Esophagus mucosa (tissue), 1 donor: Measurements from ENCODE around the gene CIAO3. TPM values are rescaled to one million over a fixed set of nuclear protein-coding genes. Genes with fewer than 3 reads are reported as not detected.
"Not testable (repeated sequence)": the region's sequence is repeated elsewhere in the genome, so short reads cannot be mapped to it uniquely, and the experiment has no call there.

Source experiments
- ATAC-seq: fragments of 200-7000 bp; cut with Tn5 transposase; one replicate; pipeline ENCODE4 v1.9.1; 2020
- total RNA-seq: library from RNA; stranded (reverse); gene quantifications from one replicate; pipeline ENCODE4 v1.2.4, GENCODE V29; 2023
- donor health status: DM: yes; HTN: yes; CAD: no.

Gene CIAO3
- total RNA-seq = 18.1 TPM

DNA sequence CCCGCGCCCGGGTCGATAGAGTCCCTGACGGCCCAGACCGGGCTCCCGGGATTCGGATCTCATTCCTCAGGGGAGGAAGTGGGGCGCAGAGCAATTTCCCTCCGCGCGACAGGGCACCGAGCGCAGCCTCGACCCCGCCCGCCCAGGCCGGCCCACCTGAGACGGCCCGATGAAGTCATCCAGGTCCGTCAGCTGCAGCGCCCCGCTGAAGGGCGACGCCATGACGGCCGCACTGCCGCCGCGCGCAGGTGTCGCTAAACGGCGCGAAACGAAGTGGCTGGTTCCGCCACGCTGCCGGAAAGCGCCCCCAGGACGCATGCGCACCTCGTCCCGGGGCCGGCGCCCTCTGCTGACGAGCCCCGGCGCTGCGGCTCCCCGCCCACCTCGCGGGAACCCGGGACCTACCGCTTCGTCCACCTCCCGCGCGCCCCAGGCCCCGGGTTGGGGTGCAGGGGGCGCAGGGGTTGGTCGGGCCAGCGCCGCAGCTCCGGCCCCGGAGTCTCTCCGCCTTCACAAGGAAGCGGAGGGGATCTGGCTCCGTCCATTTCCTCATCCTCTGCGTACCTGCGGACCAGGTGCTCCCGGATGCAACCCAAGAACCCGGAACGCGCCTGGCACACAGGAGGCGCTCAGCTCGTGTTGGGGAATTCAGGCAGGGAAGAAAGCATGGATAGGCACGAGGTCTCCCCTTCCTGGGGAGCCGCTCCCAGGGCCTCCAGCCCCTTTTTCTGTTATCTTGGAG is at the start of gene CIAO3:
TSS of gene CIAO3 (minus strand) at position 234 of the 742 bp plus-strand sequence. CDS start at position 222, 12 bp downstream.
- peak; percentile 88 for ATAC-seq

DNA sequence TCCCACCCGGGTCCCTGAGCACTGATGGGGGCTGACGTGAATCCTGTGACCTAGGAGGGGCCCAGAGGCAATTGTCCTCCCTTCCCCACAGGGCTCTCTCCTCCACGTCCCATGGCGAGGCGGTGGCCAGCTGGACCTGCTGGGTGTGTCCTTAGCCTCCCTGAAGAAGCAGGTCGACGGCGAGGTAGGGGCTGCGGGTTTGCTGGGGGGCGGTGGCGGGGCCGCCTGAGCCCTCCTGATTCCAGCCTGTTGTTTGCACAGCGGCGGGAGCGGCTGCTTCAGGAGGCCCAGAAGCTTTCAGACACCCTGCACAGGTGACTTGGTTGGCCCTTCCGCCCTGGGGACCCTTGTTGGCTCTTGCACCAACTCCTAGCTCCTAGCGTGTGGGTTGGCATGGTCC is 49.3 kb upstream of the CIAO3 start:
- ATAC-seq = no peak

DNA sequence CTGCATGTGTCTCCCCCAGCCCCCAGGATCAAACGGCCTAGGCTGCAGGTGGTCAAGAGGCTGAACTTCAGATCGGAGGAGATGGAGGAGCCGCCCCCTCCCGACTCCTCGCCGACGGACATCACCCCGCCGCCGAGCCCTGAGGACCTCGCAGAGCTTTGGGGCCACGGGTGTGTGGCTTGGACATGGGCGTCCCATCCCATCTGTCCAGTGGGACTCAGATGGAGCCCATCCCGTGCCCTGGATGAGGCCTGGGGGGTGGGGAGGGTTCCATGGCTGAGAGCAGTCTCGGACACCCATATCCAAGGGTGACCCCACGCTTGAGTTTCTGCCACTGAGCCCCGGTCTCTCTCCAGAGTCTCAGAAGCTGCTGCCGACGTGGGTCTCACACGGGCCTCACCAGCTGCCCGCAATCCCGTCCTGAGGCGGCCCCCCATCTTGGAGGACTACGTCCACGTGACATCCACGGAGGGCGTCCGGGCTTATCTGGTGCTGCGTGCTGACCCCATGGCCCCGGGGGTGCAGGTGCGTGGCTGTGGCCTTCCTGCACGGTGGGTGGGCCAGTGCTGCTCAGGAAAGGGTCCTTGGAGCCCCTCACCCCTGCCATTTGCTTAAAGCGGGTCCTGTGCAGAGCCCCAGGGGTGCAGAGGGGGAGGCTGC is 48.5 kb upstream of the CIAO3 start:
- no peak for ATAC-seq

DNA sequence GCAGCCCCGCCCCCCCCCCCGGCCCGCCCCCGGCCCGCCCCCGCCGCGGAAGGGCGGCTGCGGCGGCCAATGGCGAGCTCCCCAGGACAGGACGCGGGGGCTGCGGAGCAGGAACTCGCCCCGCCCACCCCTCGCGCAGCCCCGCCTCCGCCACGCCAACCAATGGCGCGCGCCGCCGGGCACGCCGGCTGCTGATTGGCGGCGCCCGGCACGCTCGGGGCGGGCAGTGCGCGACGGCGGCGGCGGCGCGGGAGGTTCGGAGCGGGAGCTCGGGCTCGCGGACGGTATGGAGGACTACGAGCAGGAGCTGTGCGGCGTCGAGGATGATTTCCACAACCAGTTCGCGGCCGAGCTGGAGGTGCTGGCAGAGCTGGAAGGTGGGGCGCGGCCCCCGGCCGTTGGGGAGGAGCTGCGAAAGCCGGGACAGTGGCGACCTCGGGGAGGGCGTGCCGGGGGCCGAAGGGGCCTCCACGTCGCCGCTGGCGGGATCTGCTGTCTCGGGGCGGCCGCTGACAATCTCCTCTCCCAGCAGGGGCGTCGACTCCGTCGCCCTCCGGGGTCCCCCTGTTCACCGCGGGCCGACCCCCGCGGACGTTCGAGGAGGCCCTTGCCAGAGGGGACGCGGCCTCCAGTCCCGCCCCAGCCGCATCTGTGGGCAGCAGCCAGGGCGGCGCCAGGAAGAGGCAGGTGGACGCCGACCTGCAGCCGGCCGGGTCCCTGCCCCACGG is 47.8 kb upstream of the CIAO3 start, which contains the start of gene CHTF18:
TSS of gene CHTF18 (plus strand) at position 222 of the 728 bp plus-strand sequence. CDS start at position 287, 65 bp downstream.
- peak; percentile 87 for ATAC-seq

DNA sequence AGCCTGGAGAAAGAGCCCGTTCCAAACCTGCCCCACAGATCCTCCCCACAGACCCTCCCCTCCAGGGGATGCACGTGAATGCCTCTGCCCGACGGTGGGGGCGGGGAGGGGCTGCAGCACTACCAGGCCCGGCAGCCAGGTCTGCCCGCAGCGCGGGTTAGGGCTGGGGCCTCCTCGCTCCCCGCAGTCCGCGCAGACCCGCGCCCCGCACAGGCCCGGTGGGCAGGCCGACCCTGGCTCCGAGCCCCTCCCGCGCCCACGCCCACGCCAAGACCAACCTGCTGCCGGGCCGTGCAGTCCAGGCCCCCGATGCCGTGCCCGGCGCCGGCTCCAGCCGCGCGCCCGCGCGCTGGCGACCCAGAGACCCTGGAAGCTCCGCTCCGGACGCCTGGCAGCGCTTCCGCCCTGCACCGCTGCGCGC is 47.2 kb upstream of the CIAO3 start, which contains the start of gene RPUSD1:
TSS of gene RPUSD1 (minus strand) at position 404 of the 421 bp plus-strand sequence. CDS start 644 bp downstream, outside the sequence.
- no peak for ATAC-seq

DNA sequence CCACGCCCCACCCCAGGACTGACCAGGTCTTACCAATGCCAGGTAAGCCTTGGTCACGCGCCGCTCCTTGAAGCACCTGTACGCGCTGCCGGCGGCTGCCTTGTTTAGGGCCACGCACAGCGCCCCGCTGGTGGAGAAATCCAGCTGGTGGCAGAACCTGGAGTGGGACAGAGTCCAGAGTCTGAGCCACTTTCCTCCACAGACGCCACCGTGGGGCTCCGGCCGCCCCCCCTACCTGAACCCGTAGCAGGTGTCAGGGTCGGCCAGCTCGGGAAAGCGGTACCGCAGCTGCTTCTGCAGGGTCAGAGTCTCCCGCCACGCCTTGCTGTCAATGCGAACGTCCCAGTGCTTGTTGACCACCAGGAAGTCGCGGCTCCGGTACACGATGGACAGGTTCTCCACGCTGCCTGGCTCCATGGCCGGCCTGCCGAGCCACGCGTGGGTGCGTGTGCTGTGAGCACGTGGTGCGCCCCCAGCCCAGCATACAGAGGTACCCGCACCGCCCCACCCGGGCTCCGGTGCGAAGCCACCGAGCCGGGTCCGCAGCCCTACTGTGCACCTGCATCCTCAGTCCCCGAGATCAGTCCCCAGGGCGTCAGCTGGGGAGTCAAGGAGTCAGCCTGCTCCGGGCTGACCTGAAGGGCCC is 46.6 kb upstream of the CIAO3 start:
- ATAC-seq = no peak

DNA sequence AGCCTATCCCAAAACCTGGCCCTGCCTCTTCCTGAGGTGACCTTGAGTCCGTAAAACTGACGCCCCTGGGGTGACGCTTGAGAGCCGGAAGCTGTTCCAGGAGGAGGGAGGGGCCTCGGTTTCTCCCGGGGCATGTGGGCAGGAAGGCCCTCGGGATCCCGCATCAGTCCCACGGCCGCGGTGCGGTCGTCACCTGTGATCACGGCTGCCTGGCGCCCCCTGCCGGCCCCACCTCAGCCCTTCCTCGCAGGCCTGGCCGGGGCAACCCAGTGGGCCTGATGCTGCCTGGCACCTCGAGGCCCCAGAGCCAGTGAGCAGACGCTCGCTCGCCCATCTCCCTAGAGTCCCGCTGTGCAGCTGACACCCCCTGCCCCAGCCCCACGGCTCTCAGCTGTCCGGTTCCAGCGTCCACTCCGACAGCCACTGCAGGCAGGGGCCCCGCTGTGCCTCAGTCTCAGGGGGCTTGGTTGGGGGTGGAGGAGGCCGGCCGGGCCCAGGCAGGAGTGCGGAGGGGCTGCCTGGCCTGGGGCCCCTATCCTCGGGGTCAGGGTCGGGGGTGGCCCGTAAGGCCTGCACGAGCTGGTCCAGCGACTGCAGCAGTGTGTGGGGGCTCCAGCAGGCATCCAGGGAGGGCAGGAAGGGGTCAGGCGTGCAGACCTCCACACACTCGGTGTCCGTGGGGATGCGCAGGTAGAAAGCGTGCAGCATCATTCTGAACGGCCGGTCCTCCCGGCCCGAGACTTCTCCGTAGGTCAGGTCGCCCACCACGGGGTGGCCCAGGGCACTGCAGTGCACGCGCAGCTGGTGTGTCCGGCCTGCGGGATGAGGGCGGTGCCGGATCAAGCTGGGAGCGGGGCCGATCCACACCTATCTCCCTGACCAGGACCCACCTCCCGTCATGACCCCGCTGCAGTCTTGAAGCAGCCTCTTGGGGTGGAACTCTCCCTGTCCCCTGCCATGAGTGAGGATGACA is 45.1 kb upstream of the CIAO3 start:
- ATAC-seq = no peak

DNA sequence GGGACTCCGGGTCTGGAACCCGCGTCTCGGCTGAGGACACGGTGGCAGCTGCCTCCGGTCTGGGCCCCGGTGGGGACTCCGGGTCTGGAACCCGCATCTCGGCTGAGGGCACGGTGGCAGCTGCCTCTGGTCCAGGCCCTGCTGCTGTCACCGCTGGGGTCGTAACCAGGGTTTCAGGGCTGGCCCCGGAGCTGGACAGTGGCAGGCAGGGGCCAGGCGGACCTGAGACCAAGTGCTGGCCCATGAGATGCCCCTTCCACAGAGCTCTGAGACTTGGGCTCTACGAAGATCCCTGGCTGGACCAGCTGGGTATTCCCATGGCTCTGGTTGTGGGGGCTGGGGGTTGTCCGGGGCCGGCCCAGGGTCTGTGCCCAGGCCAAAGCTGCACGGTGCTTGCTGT is 43.6 kb upstream of the CIAO3 start:
- ATAC-seq = no peak

DNA sequence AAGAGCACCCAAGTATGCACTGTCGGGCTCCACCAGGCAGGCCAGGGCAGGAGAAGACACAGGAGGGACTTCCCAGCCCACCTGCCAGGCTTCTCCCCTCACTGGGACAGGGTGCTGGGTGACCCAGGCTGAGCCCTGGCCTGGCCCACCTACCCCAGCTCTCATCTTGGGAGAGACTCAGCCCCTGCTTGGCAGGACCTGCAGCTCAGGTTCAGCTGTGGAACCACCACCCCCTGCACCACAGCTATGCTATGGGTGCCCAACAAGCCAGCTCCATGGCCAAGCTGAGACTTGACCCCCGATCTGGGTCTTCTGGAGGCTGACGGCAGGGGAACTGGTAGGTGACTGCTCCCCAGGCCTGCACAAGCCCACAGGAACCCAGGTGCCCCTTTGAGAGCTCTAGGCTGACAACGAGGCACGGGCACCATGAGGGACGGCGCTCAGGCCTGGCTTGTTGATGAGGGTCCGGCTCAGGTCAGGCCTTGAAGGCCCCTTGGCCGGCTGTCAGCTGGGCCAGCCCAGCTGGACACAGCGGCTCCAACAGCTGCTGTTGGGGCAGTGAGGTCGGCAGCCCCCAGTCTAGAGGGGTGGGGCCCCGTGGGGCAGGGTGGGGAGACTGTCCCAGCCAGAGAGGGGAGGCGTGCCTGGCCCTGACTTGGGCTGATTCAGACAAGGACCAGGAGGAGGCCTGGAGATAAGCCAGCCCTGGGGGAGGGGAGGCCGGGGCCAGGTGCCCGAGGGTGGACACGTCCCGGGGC is 42.8 kb upstream of the CIAO3 start:
- ATAC-seq = no peak

DNA sequence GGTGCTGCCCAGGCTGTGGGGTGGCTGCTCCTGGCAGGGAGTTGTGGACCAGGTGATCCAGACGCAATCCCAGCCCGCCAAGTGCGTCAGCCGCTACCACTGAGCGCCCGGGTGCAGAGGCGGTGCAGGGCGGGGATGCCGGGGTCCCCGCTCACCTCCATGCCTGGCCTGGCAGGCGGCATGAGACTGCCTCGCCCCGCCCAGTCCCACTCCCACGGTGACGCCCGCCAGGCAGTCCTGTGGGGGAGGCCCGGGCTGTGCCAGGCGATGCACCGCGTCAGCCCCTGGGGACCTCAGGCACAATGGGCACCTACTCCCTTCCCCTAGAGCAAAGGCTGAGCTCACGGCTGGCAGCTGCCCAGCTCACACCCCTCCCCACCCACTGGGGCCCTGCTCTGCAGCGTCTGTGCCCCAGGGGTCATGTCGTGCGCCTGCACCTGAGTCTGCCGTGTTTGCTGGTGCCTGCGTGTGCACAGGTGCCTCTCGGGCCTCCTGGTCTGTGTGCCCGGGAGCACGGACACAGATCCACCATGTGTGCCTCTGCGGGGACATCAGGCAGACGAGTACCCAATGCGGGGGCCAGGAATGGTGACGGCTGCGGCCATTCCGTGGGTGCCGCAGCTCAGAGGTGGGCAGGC is 42.1 kb upstream of the CIAO3 start:
- peak; percentile 57 for ATAC-seq

DNA sequence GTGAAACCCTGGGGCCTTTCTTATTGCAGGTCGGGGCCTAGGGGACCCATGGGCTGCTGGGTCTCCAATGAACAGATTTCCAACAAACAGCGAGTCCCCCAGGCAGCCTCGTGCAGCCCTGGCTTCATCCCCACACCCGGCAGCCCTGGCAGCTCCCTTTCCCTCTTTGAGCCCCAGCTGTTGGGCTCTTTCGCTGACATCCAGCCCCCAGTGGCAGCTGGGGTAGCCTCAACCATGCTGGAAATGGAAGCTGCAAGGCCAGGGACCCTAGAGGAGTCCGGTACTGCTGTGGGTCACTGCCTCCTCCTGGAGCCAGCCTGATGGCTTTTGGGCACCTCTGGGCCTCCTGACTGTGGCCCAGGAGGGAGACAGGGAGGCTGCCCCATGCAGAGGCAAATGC is 41.5 kb upstream of the CIAO3 start:
- no peak for ATAC-seq

DNA sequence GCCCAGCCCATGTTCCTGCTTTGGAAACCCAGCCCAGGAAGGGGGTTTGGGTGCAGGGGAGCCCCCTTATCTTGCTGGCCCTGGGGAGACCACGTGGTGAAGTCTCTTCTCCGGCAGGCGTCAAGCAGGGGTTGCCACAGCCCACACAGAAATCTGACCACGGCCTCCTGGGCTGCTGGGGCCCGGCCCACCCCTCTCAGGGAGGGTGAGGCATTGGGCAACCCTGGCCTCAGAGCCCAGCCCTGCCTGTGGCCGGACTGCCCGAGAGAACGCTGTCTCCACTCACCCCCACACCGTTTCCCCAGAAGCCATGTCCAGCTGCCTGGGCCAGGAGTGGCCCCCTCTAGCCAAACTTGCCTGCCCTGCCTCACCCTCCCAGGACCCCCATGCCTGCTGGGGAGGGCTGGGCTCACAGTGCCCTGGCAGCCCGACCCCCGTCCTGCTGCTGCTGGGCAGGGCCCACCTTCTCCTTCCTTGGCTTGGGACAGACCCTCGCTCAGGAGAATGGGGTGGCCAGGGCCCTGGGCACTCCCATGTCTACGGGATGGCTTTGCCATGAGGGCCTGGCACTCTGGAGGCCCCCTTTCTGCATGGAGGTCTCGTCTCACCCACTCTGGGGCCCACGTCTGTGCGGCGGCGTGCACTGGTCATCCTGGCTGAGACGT is 40.7 kb upstream of the CIAO3 start:
- no peak for ATAC-seq

DNA sequence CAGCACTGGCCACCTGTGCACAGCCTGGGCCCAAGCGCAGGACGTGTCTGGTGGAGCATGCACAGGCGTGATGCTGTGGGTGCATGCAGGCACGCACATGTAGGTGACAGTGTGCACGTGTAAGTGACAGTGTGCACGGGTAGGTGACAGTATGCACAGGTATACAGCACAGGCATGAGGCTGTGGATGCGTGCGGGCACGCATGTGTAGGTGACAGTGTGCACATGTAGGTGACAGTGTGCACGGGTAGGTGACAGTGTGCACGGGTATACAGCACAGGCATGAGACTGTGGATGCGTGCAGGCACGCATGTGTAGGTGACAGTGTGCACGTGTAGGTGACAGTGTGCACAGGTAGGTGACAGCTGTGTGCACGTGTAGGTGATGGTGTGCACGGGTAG is 39.5 kb upstream of the CIAO3 start:
- ATAC-seq = no peak

DNA sequence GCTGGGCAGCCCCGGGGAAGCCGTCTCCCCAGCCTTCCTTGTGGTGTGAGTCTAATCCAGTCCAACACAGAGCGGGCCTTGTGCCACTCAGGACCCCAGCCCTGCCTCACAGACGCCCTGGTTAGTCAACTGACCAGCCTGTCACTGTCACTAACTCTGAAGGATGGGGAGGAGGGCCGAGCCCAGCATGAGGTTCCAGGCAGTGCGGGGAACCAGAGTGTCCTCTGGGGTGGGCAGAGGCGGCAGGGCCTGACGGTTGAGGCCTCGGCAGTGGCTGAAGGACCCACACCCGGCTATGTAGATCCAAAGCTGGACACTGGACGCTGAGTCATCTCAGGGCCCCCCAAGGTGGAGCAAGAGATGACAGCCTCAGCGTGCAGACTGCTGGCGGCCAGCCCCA is 38.8 kb upstream of the CIAO3 start:
- no peak for ATAC-seq

DNA sequence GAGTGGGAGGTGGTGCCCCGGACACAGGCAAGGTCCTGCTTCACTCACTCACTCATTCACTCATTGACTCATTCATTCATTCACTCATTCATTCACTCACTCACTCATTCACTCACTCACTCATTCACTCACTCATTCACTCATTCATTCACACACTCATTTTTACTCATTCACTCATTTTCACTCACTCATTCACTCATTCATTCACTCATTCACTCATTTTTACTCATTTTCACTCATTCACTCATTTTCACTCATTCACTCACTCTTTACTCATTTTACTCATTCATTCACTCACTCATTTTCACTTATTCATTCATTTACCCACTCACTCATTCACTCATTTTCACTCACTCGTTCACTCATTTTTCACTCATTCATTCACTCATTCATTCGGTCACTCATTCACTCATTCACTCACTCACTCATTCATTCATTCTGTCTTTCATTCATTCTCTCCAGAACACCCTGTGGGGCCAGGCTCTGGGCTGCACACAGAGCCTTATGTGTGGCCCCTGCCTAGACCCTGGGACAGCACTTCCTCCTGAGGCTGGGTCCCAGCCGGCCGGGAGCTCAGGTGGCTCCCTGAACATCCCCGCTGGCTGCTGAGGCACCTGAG is 38.2 kb upstream of the CIAO3 start:
- ATAC-seq = no peak

DNA sequence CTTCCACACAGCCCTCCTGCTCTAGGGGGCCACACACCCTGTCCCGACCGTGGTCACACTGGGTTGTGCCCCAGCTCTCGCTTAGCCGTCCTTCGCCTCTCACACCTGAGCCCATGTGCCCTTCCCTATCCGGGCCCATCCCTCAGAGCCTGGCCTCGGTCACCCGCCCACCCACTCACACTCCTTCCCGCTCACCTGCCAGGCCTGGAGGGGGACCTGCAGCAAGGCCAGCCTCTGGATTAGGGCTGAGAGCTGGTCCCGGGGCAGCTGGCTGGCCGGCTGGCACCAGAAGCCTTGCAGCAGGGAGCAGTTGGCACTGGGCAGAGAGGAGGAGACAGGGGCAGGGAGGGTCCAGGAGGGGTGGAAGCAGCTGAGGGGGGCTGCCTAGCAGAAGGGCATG is 37.6 kb upstream of the CIAO3 start:
- ATAC-seq = no peak

DNA sequence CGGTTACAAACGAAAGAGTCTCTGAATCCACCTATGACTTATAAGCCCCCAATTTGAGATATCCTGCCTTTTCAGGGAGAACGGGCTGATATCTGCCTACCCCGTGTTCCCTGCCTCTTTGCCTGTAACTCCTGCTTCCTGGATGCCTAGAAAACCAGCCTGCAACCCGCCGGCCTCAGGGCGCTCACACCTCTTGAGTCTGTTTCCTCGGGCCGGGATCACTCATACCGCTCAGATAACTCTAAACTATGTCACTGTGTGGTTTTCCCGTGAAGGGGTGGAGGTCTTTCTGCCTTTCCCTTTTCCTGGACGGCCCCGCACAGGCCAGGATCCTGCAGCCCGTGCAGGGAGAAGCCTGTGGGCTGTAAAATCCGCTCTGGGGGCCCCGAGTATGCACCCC is 37.0 kb upstream of the CIAO3 start:
- no peak for ATAC-seq

DNA sequence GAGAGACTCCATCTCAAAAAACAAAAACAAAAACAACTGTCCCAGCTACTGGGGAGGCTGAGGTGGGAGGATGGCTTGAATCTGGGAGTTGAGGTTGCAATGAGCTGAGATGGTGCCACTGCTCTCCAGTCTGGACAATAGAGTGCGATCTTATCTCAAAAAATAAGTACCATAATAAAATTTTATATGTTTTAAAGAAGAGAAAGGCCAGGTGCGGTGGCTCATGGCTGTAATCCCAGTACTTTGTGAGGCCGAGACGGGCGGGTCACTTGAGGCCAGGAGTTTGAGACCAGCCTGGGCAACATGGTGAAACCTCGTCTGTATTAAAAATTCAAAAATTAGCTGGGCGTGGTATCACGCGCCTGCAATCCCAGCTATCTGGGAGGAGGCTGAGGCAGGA is 36.0 kb upstream of the CIAO3 start:
- no peak for ATAC-seq

DNA sequence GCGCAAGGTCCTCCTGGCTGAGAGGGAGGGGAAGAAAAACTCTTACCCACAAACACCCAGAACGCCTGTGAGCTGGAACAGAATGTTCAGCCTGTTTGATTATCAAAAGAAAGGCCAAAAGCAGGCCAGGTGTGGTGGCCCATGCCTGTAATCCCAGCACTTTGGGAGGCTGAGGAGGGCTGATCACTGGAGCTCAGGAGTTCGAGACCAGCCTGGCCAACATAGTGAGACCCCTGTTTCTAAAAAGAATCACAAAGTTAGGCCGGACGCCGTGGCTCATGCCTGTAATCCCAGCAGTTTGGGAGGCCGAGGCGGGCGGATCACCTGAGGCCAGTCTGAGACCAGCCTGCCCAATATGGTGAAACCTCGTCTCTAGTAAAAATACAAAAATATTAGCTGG is 35.5 kb upstream of the CIAO3 start:
- ATAC-seq = not testable (repeated sequence)
